K562 (cell line): ENCODE results near the gene CCDC71L. TPM values are rescaled to one million over a fixed set of nuclear protein-coding genes. Genes with fewer than 3 reads are reported as not detected.
"Not testable (repeated sequence)": the region's sequence is repeated elsewhere in the genome, so short reads cannot be mapped to it uniquely, and the experiment has no call there.

ENCODE experiments used
- ATAC-seq: fragments of 200-7000 bp; cut with Tn5 transposase; 3 replicates; pipeline ENCODE4 v1.9.1; 2020; ENCODE audit warnings: moderate library complexity
- BruUV-seq: library from RNA; stranded (reverse); fragments of 400-500 nt; replicated peaks from 2 replicates; lab custom pipeline; 2021; lab: Mats Ljungman, UMichigan
- CTCF ChIA-PET: fragments of 300-600 bp; formaldehyde crosslinking; extraction: SDS; loops from one replicate; lab custom pipeline; 2021; ENCODE audit warnings: low intra/inter-chr PET ratio; lab: Yijun Ruan, JAX
- POLR2A ChIA-PET: fragments of 300-600, 350-650 bp; sonication (Branson Sonifier 250); formaldehyde crosslinking; extraction: SDS; loops from one replicate; lab custom pipeline; 2021; ENCODE audit warnings: antibody characterized with exemption, inconsistent platforms; lab: Yijun Ruan, JAX
- DNase-seq, 4 experiments: peaks; one replicate each; pipeline versions ENCODE4 v3.0.0 to v3.0.0-alpha.2; 2011 to 2018; ENCODE audit warnings: low spot score in 3 of 4, mixed read lengths in 3 of 4; ENCODE audit errors: extremely low read depth in 1 of 4
- FAIRE-seq: peaks from 2 replicates; lab custom pipeline; 2011; peaks lifted over from hg19 to GRCh38; lab: Jason Lieb, UNC
- H2AFZ ChIP-seq: 2 replicates; pipeline ENCODE4 v1.6.0; 2011; ENCODE audit warnings: low read depth, low read length, control low read depth, inconsistent platforms
- H3K27ac ChIP-seq: fragments of 200-600 bp; 3 replicates; pipeline ENCODE4 v1.8.0; 2011; ENCODE audit warnings: low read depth, mild to moderate bottlenecking, control low read depth, inconsistent platforms, low read length, moderate library complexity, mixed read lengths; ENCODE audit errors: extremely low read depth
- H3K27me3 ChIP-seq, 2 experiments: fragments of 300-600 bp in 1 of 2; 2 replicates in 1 of 2; 3 replicates in 1 of 2; pipeline versions ENCODE4 v1.6.0 to v1.8.0; 2011; ENCODE audit warnings: inconsistent platforms in 2 of 2, low read length in 2 of 2, mild to moderate bottlenecking in 1 of 2, mixed read lengths in 1 of 2, moderate library complexity in 1 of 2; ENCODE audit not compliant: control insufficient read depth in 2 of 2, insufficient read depth in 2 of 2
- H3K36me3 ChIP-seq: fragments of 300-600 bp; 3 replicates; pipeline ENCODE4 v1.8.0; 2011; ENCODE audit warnings: mild to moderate bottlenecking, low read length, inconsistent platforms; ENCODE audit not compliant: control insufficient read depth, insufficient read depth
- H3K4me1 ChIP-seq, 2 experiments: fragments of 200-600 bp in 1 of 2; replicated peaks in 1 of 2; 2 replicates in 1 of 2; 3 replicates in 1 of 2; pipeline versions ENCODE4 v1.5.1 to v1.8.0; 2011; ENCODE audit warnings: inconsistent platforms in 2 of 2, low read length in 2 of 2, mild to moderate bottlenecking in 1 of 2, mixed read lengths in 1 of 2, moderate library complexity in 1 of 2; ENCODE audit not compliant: control insufficient read depth in 2 of 2, insufficient read depth in 2 of 2
- H3K4me2 ChIP-seq: 2 replicates; pipeline ENCODE4 v1.6.1; 2011; ENCODE audit warnings: low read length, control low read depth, inconsistent platforms, mixed read lengths; ENCODE audit not compliant: insufficient read depth
- H3K4me3 ChIP-seq: fragments of 200-600 bp; sonication (generic), shearing (Covaris generic); 2 replicates; pipeline ENCODE4 v1.5.1; 2016; ENCODE audit warnings: control low read depth, inconsistent platforms
- H3K79me2 ChIP-seq: fragments of 200-600 bp; 3 replicates; pipeline ENCODE4 v1.8.0; 2011; ENCODE audit warnings: low read length, inconsistent platforms; ENCODE audit not compliant: control insufficient read depth, insufficient read depth
- H3K9ac ChIP-seq, 2 experiments: 2 replicates each; pipeline versions ENCODE4 v1.6.0 to v1.6.1; 2011; ENCODE audit warnings: low read depth in 2 of 2, low read length in 2 of 2, control low read depth in 1 of 2, inconsistent platforms in 1 of 2, mild to moderate bottlenecking in 1 of 2, mixed read lengths in 1 of 2; ENCODE audit not compliant: insufficient read depth in 1 of 2
- H3K9me1 ChIP-seq: one replicate; pipeline ENCODE4 v1.6.0; 2011; ENCODE audit warnings: inconsistent platforms, mild to moderate bottlenecking, low read length, moderate library complexity; ENCODE audit not compliant: control insufficient read depth, insufficient read depth
- H3K9me3 ChIP-seq: replicated peaks from 2 replicates; pipeline ENCODE4 v1.5.1; 2011; ENCODE audit warnings: low read depth, low read length, inconsistent platforms; ENCODE audit not compliant: control insufficient read depth, insufficient read depth
- H4K20me1 ChIP-seq: replicated peaks from 2 replicates; pipeline ENCODE4 v1.6.1; 2011; ENCODE audit warnings: low read length, inconsistent platforms, mixed read lengths; ENCODE audit not compliant: control insufficient read depth, insufficient read depth
- ARID1B ChIP-seq: fragments of 450-650 bp; IDR thresholded peaks from 2 replicates; pipeline ENCODE4 v1.6.1; 2016; ENCODE audit warnings: antibody characterized with exemption, mild to moderate bottlenecking, inconsistent platforms
- CTBP1 ChIP-seq: fragments of 450-650 bp; IDR thresholded peaks from 2 replicates; pipeline ENCODE4 v1.6.1; 2016; ENCODE audit warnings: borderline replicate concordance
- FOSL1 ChIP-seq: fragments of 200-800 bp; sonication (Bioruptor generic); conservative IDR thresholded peaks from 2 replicates; pipeline ENCODE4 v1.6.1; 2016; ENCODE audit warnings: missing genetic modification characterization, missing compliant biosample characterization
- FOXA3 ChIP-seq, 2 experiments: fragments of 450-650 bp in 1 of 2; sonication (generic) in 1 of 2; formaldehyde crosslinking; IDR thresholded peaks in 1 of 2; conservative IDR thresholded peaks in 1 of 2; 2 replicates each; pipeline versions ENCODE4 v1.4.0 to v1.8.0; 2020 to 2022; ENCODE audit warnings: mild to moderate bottlenecking in 2 of 2, missing genetic modification reagents in 1 of 2
- FOXJ2 ChIP-seq: fragments of 200-800 bp; sonication (Bioruptor generic); IDR thresholded peaks from 2 replicates; pipeline ENCODE4 v1.6.1; 2016; ENCODE audit warnings: missing genetic modification characterization, missing compliant biosample characterization
- MTA1 ChIP-seq: fragments of 450-650 bp; IDR thresholded peaks from 2 replicates; pipeline ENCODE4 v1.6.1; 2017; ENCODE audit warnings: borderline replicate concordance
- SMARCA4 ChIP-seq: fragments of 450-650 bp; IDR thresholded peaks from 2 replicates; pipeline ENCODE4 v1.6.1; 2016
- SMARCC2 ChIP-seq: fragments of 450-650 bp; IDR thresholded peaks from 2 replicates; pipeline ENCODE4 v1.6.1; 2017; ENCODE audit warnings: antibody characterized with exemption, moderate library complexity, mild to moderate bottlenecking, low read depth
- SMARCE1 ChIP-seq: fragments of 450-650 bp; IDR thresholded peaks from 2 replicates; pipeline ENCODE4 v1.7.1; 2016; ENCODE audit warnings: mild to moderate bottlenecking
- SOX6 ChIP-seq: fragments of 450-650 bp; IDR thresholded peaks from 2 replicates; pipeline ENCODE4 v1.6.1; 2014; ENCODE audit warnings: mild to moderate bottlenecking
- SPI1 ChIP-seq: IDR thresholded peaks from 2 replicates; pipeline ENCODE4 v1.6.1; 2011; ENCODE audit warnings: low read depth, low read length, control low read depth, borderline replicate concordance
- WGBS: fragments of 100-300 bp; shearing (Covaris generic); methylation state at CpG from one replicate; pipeline ENCODE4 v1.1.6; 2016; ENCODE audit warnings: low coverage, mixed read lengths; ENCODE audit not compliant: insufficient coverage; ENCODE audit errors: missing lambda C conversion rate; 5-methylcytosine and 5-hydroxymethylcytosine counted together
- in situ Hi-C: fragments of 300-500 bp; cut with MboI; formaldehyde crosslinking; loops from 4 replicates; pipeline ENCODE4 v1.15.0; 2018; ENCODE audit warnings: inconsistent platforms, mixed read lengths
- intact Hi-C: fragments of 100-400 bp; cut with micrococcal nuclease; formaldehyde crosslinking; loops from 2 replicates; pipeline ENCODE4 v1.14.2; 2022
- polyA plus RNA-seq, 8 experiments: library from polyadenylated mRNA; depleted of rRNA in 4 of 8; stranded (reverse) in 5 of 8; unstranded in 3 of 8; fragments of >200 nt; fragmentation: Nextera tagmentation in 2 of 8; fragmentation: Illumina TruSeq in 1 of 8; extraction: Ambion mirVana in 2 of 8; extraction: Trizol in 1 of 8; gene quantifications; 2 replicates each; pipeline versions ENCODE4 v1.2.1 to v1.2.3, GENCODE V29; 2011 to 2014; ENCODE audit warnings: inconsistent platforms in 1 of 8, missing spikeins in 1 of 8
- total RNA-seq, 7 experiments: library from RNA; depleted of rRNA in 6 of 7; stranded (reverse); fragments of >200 nt in 6 of 7; fragmentation: Illumina TruSeq in 2 of 7; extraction: Trizol in 2 of 7; gene quantifications; 2 replicates each; pipeline versions ENCODE4 v1.2.1 to v1.2.3, GENCODE V29; 2011 to 2021; ENCODE audit warnings: low replicate concordance in 1 of 7

Gene CCDC71L
- total and polyA plus RNA-seq, 9 of the 15 experiments (the other 6 are each of a cell fraction or from before 2014, with no cell fraction given), result 5.7 to 108 (median 25.4) TPM

GRCh38 chr7:106676506-106676905 lies 15.5 kb upstream of the CCDC71L start:
- BruUV-seq, FAIRE-seq, H3K79me2 ChIP-seq, DNase-seq, H3K27ac ChIP-seq, POLR2A ChIA-PET, H3K4me3 ChIP-seq, H2AFZ ChIP-seq, H3K4me2 ChIP-seq, H3K27me3 ChIP-seq, in situ Hi-C loops, ATAC-seq, CTCF ChIA-PET, H4K20me1 ChIP-seq, H3K9me3 ChIP-seq, intact Hi-C loops, H3K36me3 ChIP-seq, H3K9me1 ChIP-seq, H3K9ac ChIP-seq: not testable (repeated sequence)
- peaks cover 7 to 21% of the 10 kb centered on the region in 2 experiments; a peak in 4 of 5 replicates for H3K4me1 ChIP-seq
- TF ChIP-seq FOXJ2 (tag) (0 out of 2 replicates have a peak, but pooled peaks have one; percentile 31), FOSL1 (0 out of 2 replicates have a peak, but pooled peaks have one; percentile 15), SPI1 (peak; percentile 81), SOX6 (peak; percentile 96), SMARCE1 (peak; percentile 94; the same call in 1 of the 2 replicates), SMARCA4 (peak; percentile 72; the same call in 1 of the 2 replicates), ARID1B (peak; percentile 41), MTA1 (peak; percentile 58; the same call in 1 of the 2 replicates), SMARCC2 (peak; percentile 58; the same call in 1 of the 2 replicates), CTBP1 (peak; percentile 54; the same call in 1 of the 2 replicates), FOXA3 (CRISPR knock-in tag; conservative IDR thresholded peaks at IDR 0.05 in 1 of 2, IDR thresholded peaks at IDR 0.05 in 1 of 2) (peak in 1 of 2 experiments; percentile 90; a peak in 2 of 4 replicates)
- WGBS, result 13% methylated on average over 2 of the region's 2 CpGs
